D341Med (cell line): ENCODE results near the gene BCAT1.
"Not testable (repeated sequence)": the region's sequence is repeated elsewhere in the genome, so short reads cannot be mapped to it uniquely, and the experiment has no call there.

ENCODE experiments used
- DNase-seq: peaks from one replicate; pipeline ENCODE4 v3.0.0; 2012; ENCODE audit warnings: low spot score

Gene BCAT1

DNA sequence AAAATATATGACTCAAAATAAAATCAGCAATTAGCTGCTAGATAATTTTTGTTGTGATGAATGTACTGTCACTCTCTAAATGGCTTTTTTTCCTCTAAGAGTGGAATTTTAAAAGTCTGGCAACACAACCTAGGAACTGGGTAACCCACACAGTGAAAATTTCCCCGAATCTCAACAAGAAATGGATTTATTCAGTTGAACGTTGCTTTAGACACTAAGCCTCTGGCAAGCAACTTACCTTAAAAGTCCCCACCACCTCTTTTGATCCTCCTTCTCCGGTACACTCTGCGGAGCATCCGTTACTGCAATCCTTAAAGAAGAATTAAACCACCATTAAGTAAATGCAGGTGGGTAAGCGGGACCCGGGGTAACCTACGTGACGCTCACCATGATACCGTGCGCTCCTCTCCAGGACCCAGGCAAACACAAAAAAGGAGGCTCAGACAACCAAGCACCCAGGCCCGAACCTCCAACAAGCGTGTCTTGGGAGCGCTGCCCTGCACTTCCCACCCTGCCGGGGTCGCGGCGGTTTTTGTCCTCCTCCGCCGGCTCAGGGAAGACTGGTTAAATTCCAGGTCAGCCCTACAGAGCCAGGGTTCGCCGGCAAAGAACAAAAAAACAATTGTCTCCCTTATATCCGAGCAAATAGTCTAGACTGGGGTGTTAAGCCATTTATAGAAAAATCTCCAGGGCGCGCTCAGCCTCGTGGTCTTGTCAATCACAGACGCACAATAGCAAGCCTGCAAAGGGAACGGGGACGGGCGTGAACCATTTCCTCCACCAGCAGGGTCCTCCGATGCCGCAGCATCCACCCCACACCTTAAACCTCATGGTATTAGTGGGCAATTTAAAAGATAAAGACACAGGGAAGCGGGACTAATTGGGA is 47.1 kb downstream of the BCAT1 start:
- no peak for DNase-seq

DNA sequence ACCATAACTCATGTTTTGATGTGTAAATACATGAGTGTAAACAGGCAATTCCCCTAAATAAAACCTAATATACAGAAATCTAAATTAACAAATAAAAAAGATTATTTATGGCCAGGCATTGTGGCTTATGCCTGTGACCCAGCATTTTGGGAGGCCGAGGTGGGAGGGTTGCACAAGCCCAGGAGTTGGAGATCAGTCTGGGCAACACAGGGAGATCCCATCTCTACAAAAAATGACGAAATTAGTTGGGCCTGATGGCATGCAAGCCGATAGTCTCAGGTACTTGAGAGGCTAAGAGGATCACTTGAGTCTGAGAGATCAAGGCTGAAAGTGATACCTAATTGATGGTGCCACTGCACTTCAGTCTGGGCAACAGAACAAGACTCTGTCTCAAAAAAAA is 48.7 kb downstream of the BCAT1 start:
- DNase-seq: no peak

DNA sequence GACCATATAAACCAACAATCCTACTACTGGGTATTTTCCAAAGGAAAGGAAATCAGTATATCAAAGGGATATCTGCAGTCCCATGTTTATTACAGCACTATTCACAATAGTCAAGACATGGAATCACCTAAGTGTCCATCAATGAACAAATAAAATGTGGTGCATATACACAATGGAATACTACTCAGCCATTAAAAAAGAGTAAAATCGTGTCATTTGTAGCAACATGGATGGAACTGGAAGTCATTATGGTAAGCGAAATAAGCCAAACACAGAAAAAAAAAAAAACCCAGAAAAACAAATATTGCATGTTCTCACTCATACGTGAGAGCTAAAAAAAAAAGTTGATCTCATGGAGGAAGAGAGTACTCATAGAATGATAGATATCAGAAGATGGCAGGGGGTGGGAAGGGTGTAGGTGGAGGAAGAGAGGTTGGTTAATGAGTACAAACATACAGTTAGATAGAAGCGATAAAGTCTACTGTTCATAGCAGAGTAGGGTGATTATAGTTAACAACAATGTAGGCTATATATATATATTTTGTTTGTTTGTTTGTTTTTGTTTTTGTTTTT is 49.3 kb downstream of the BCAT1 start:
- DNase-seq: no peak

DNA sequence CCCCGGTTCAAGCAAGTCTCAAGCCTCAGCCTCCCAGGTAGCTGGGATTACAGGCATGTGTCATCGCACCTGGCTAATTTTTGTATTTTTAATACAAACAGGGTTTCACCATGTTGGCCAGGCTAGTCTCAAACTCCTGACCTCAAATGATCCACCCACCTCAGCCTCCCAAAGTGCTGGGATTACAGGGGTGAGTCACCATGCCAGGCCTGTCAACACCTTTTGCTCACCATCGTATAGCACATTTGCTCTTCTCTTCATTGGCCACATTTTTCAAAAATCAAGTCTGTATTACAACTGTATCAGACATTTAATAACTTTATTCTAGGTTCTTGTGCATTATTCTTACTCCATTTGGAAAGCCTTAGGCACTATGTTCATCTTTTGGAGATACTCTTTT is 50.3 kb downstream of the BCAT1 start:
- DNase-seq: no peak

DNA sequence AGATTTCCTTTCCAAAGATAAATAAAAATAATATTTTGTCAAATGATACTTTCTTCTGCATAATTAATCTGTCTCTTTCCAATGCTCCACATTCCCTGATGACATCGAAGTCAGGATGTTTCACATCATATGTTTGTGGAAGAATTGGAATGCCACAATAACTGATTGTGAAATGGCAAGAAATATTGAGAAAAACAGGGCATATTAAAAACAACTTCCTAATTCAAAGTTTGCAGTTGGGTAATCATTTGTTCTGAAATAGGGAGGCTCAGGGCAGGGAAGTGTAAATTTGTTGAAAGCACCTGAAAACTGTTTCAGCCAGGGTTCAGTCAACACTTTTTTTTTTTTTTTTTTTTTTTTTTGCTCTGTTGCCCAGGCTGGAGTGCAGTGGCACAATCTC is 50.7 kb downstream of the BCAT1 start:
- no peak for DNase-seq

DNA sequence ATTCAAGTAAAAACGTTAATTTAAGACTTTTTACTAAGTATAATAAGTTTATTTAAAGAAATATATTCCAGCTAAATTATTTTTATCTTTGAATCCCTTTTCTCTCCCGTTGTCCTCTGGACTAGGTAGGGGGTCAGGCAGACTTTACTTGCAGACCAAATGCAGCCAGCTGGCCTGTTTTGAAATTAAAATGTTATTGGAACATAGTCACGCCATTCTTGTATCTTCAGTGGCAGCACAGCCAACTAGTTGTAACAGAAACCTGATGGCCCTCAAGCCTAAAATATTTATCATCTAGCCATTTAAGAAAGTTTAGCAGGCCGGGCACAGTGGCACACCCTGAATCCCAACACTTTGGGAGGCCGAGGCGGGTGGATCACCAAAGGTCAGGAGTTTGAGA is 52.7 kb downstream of the BCAT1 start:
- DNase-seq: no peak

DNA sequence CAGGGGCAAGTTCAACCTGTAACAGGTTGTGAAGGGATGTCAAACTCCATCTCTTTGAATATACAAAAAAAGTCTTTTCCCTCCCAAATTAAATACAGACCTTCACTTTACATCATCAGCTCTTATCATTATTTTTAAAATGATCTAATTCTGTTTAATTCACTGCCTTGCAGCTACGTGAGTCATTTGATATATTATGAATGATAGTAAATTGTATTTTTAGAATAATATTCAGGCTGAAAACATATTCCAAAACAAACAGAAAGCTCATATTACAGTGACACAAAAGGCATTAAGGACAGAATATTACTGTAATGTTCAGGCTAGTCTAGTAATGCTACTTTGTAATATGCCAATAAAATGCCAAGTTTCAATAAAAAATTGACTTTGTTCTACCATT is 53.3 kb downstream of the BCAT1 start:
- no peak for DNase-seq

DNA sequence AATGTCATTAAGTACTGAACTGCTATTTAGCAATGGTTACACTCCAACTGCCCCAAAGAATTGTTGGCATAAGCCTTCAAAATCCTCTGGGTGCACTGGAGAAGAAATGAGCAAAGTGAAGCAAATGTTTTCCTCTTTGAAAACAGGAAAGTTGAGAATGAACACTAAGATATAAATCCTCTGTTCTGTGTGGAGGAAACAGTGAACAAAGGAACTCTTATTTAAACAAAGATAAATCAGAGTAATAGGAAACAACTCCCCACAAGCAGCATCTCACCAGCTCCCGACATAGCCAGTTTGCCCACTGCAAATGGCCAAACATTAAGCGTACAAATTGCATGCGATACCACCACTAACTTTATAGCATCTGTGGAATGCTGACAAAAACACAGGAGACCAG is 54.0 kb downstream of the BCAT1 start:
- DNase-seq: no peak

DNA sequence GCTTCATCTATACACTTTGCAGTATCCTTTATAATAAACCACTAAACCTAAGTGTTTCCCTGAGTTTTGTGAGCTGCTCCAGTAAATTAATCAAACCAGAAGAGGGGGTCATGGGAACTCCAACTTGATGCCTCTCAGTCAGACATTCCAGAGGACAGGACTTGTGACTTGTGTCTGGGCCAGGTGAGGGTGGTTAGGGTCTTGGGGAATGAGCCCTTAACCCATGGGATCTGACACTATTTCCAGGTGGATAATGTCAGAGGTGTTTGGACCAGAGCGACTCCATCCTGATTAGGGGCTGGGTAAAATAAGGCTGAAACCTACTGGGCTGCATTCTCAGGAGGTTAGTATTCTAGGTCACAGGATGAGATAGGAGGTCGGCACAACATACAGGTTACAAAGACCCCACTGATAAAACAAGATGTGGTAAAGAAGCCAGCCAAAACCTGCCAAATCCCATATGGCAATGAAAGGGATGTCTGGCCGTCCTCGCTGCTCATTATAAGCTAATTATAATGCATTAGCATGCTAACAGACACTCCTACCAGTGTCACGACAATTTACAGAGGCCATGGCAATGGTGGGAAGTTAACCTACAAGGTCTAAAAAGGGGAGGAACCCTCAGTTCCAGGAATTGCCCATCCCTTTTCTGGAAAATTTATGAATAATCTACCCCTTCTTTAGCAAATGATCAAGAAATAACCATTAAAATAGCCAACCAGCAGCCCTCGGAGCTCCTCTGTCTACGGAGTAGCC is 58.7 kb downstream of the BCAT1 start:
- DNase-seq: no peak

DNA sequence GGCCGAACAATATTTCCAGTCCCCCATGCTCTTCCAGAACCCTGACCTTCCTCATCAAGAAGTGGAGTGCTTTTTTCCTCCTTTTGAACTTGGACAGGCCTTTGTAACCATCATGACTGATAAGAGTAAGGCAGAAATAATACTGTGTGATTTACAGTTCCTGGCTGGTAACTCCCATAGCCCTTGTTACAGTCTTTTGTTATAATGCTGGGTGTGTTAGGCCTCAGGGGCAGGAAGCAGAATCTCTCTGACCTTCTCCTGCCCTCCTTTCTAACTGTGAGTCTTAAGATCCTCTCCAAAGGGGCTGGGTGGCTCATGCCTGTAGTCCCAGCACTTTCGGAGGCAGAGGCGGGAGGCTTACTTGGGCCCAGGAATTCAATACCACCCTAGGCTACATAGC is 59.5 kb downstream of the BCAT1 start:
- no peak for DNase-seq

DNA sequence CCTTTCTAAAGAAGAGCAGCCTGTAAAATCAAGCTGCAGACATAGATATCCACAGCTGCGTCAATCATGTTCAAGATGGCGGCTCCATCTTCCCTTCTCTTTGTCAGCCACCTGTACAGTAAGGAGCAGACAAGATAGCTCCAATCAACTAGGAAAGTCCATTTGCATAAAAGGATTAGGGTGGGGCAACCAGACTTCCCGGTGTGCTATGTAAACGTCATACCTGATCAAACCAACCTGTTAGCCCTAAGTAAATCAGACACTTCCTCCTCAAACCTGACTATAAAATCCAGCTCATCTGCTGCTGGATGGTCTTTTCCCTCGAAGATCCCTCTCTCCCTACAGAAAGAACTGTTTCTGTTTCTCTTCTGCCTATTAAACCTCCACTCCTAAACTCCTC is 60.1 kb downstream of the BCAT1 start:
- DNase-seq: no peak

DNA sequence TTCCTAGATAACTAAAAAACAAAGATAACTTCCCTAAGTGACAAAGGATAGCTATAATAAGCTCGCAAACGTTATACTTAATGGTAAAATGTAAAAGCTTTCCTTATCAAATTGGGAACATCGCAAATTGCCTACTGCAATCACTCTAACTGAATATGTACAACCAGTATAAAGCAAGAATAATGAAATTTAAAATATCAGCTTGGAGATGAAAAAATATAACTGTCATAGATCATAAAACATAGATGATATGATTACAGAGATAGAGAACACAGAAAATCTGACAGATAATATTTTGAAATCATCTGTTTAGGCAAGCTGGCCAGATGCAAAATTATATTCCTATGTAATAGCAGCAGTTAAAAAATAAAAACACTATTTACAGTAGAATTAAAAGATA is 64.0 kb downstream of the BCAT1 start:
- no peak for DNase-seq

DNA sequence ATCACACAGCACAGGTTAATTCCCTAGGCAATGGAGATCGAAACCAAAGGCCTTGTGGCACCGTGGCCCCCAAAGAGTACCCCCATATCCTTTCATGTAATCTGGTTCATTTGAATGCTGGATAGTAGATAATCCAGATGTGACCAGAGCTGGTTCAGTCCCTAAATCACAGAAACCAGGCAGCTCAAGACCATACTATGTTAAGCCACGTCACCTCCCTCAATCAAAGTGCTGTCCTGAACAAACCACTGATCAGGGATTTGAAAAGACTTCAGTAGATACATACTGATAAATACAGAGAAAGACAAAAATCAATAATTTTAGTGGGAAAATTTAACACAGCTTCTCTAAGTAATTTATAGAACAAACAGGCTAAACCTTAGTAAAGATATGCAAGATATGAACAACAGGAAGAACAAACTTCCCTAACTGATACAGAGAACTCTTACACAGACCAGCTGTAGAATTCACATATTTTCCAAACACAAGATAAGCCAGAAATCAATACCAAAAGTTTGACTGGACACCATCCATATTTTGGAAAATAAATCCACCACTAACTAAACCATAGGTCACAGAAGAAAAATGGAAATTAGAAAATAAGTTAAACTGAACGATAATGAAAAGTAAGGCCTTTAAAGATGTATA is 67.1 kb downstream of the BCAT1 start:
- no peak for DNase-seq

DNA sequence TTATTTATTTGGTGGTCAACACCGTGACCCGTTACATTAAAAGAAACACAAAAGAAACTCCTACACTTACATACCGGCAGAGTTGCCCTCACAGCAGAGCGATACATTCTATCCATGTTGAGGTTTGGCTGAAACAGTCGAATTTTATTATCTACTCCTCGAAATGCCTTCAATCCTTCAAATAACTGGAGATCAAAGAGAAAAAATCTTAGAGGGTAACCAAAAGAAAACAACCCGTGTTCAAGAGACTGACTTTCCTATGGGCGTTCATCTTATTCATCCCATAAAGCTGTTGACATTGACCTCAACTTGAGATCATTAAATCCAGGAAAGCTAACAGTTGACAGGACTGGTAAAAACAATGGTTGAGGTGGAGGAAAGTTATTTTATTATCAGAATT is 67.7 kb downstream of the BCAT1 start:
- DNase-seq: no peak

DNA sequence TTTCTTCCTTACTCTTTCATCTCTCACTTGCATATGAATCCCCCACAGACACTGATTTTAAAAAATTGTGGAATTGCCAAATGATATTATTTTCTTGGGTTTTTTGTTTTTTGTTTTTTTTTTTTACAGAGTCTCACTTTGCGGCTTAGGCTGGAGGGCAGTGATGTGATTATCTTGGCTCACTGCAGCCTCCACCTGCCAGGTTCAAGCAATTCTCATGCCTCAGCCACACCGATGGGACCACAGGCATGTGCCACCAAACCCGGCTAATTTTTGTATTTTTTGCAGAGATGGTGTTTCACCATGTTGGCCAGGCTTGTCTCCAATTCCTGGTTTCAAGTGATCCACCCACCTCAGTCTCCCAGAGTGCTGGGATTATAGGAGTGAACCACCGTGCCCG is 68.2 kb downstream of the BCAT1 start:
- no peak for DNase-seq

DNA sequence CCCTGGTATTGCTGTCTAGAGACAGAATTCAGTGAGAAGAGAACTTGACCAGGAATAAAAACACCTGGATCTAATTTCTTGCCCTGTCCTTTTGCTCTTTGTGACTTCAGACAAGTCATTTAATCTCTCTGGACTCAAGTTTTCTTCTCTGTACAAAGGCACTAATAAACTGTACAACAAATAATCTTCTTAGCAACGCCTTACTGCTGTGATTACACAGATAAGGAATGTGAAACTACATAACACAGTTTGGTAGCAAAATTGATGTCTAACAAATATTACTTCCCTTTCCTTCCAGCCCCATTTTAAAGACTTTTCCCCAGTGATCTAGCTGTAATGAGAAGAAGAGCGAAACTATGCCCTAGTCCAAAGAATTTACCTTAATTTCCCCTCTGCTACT is 69.3 kb downstream of the BCAT1 start:
- DNase-seq: no peak

DNA sequence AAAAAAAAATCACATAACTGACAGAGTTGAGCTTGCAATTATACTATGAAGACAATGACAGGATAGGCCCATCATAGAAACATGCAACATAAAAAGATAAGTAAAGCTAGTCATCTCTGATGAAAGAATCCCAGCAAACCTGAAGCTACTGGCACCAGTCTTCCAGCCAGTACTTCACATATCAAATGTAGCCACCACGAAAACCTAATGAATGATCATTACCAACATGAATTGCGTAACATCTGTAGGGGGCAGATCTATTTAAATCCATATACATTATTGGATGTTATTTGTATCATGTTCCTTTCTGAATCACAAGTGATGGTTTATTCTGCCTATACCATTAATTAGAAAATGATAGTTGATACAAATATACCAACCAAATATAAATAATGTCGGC is 73.9 kb downstream of the BCAT1 start:
- no peak for DNase-seq

DNA sequence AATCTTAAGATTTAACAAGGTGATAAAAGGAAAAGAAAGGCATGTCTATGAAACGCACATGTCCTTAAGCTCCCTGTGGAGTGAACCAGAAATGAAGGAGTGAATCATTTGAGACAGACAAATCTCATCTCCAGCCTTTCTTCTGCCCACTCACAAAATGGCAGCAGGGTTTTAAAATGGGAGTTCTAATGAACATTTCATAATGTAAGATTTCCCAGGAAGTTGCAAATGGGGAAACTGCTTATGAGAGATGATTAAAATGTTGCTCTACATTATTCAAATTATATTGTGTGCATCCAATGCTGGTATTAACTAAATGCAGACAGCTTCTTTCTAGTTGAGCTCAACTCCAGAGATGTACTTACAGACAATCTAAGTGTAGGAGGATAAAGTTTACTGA is 76.7 kb downstream of the BCAT1 start:
- no peak for DNase-seq

DNA sequence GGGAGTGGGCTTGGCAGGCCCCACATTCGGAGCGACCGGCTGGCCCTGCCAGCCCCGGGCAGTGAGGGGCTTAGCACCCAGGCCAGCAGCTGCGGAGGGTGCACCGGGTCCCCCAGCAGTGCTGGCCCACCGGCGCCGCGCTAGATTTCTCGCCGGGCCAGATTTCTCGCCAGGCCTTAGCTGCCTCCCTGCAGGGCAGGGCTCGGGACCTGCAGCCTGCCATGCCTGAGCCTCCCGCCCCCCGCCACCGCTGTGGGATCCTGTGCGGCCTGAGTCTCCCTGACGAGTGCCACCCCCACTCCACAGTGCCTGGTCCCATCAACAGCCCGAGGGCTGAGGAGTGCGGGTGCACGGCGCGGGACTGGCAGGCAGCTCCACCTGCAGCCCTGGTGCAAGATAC is 82.8 kb downstream of the BCAT1 start:
- DNase-seq: not testable (repeated sequence)

DNA sequence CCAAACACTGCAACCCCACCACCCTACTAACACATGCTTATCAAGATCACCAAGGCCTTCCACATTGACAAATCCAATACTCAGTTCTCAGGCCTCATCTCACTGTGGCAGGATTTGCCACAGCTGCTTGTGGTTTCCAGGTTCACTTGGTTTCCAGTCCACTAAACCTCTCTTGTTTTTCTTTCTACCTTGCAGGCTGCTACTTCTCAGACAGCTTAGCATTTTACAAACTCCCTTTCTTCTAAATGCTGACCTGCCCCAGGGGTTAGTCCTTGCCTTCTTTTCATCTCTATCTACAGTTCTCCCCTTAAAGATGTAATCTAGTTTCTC is 84.1 kb downstream of the BCAT1 start:
- DNase-seq: no peak

DNA sequence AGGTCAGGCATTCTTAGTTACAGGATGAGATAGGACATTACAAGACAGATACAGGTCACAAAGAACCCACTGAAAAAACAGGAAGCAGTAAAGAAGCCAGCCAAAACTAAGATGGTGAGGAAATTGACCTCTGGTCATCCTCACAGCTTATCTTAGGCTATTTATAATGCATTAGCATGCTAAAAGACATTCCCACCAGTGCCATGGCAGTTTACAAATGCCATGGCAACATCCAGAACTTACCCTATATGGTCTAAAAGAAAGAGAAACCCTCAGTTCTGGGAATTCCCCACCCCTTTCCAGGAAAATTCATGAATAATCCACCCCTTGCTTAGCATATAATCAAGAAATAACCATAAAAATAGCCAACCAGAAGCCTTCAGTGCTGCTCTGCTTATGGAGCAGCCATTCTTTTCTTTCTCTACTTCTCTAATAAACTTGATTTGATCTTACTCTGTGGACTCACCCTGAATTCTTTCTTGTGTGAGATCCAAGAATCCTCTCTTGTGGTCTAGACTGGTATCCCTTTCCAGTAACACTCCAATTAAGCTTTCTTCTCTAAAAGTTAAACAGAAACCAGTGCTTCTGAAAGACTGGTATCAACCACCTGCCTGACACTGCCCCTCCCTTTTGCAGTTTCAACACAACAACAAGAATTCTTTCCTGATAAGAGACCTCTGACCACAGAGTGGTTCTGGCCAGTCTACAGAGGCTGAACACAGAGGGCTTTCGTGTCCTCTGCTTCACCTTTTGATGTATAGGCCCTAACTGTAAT is 86.9 kb downstream of the BCAT1 start:
- DNase-seq: no peak

DNA sequence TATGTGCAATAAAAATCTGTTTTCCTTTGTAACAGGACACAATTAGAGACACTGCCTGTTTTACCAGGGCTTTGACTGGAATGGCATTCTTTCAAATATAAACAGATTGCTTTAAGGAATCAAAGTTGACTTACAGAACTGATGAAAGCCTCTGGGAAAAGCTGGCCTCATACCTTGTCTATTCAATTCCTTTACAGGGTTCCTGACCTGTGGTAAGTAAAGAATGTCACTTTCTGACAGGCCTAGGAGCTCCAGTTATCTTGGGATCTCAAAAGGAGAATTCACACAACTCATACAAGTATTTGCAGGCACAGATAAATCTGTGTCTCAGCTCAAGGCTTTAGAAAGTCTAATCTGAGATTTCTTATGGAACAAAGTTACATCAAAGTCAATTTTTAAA is 88.4 kb downstream of the BCAT1 start:
- DNase-seq: no peak
